OCI-LY3 (cell line): ENCODE results near the gene FN1.

Source experiments
- H2AFZ ChIP-seq: fragments of 200-600, 300-600 bp; shearing (Covaris generic); 2 replicates; pipeline ENCODE4 v1.6.0; 2014; ENCODE audit warnings: antibody characterized with exemption, low read depth, low read length
- H3K27ac ChIP-seq: fragments of 200-600, 300-600 bp; sonication (generic); 2 replicates; pipeline ENCODE4 v1.5.1; 2014; ENCODE audit warnings: mild to moderate bottlenecking, low read length, moderate library complexity, mixed read lengths
- H3K27me3 ChIP-seq: fragments of 200-600, 300-600 bp; sonication (generic); 2 replicates; pipeline ENCODE4 v1.6.1; 2014; ENCODE audit warnings: low read depth, low read length, mixed read lengths
- H3K36me3 ChIP-seq: fragments of 200-600, 300-600 bp; sonication (generic); replicated peaks from 2 replicates; pipeline ENCODE3; 2014; ENCODE audit warnings: low read depth, low read length, mixed read lengths
- H3K4me1 ChIP-seq: fragments of 300-600, 200-600 bp; sonication (generic); 2 replicates; pipeline ENCODE4 v1.6.1; 2014; ENCODE audit warnings: low read length, mixed read lengths
- H3K4me2 ChIP-seq: fragments of 200-600, 300-600 bp; sonication (generic); 2 replicates; pipeline ENCODE4 v1.6.1; 2014; ENCODE audit warnings: low read length, mixed read lengths
- H3K4me3 ChIP-seq: fragments of 300-600, 200-600 bp; sonication (generic); 2 replicates; pipeline ENCODE4 v1.5.1; 2014; ENCODE audit warnings: antibody characterized with exemption, mild to moderate bottlenecking, low read length, moderate library complexity
- H3K79me2 ChIP-seq: fragments of 300-600, 200-600 bp; shearing (Covaris generic); 2 replicates; pipeline ENCODE4 v1.6.1; 2014; ENCODE audit warnings: mild to moderate bottlenecking, low read length, mixed read lengths
- H3K9ac ChIP-seq: fragments of 300-600, 200-600 bp; shearing (Covaris generic); 2 replicates; pipeline ENCODE4 v1.6.0; 2014; ENCODE audit warnings: mild to moderate bottlenecking, low read length, moderate library complexity
- H3K9me3 ChIP-seq: fragments of 200-600, 300-600 bp; shearing (Covaris generic); 2 replicates; pipeline ENCODE4 v1.6.1; 2014; ENCODE audit warnings: low read length, mixed read lengths; ENCODE audit not compliant: insufficient read depth
- H4K20me1 ChIP-seq: fragments of 200-600, 300-600 bp; sonication (generic); 2 replicates; pipeline ENCODE4 v1.6.1; 2016; ENCODE audit warnings: low read length, mixed read lengths; ENCODE audit not compliant: insufficient read depth
- EZH2phosphoT487 ChIP-seq: fragments of 200-600 bp; shearing (Covaris generic); IDR thresholded peaks from 2 replicates; pipeline ENCODE4 v1.6.1; 2018; ENCODE audit warnings: antibody characterized with exemption, mixed run types, low read depth
- TF ChIP-seq, protein P1 (sequence below): fragments of 200-600, 300-600 bp; sonication (generic); IDR thresholded peaks from 2 replicates; pipeline ENCODE4 v1.5.1; 2014; ENCODE audit warnings: antibody characterized with exemption, low read length, low read depth

FN1 gene

DNA sequence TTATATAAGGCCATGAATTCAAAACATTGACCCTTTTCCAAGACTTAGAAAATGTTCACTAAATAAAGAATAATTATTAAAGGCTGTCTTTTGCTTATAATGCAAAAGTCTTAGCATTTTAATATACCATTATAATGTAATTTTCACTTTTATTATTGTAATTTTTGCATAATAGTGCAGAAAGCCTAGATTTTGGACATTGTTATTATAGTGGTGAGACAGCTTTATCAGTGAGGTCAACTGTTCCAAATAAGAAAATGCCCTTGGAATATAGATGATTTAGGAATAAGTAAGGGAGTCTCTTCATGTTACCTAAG is 67.4 kb downstream of the FN1 start:
- peaks cover 5% of the 10 kb centered on the region for H3K36me3 ChIP-seq

DNA sequence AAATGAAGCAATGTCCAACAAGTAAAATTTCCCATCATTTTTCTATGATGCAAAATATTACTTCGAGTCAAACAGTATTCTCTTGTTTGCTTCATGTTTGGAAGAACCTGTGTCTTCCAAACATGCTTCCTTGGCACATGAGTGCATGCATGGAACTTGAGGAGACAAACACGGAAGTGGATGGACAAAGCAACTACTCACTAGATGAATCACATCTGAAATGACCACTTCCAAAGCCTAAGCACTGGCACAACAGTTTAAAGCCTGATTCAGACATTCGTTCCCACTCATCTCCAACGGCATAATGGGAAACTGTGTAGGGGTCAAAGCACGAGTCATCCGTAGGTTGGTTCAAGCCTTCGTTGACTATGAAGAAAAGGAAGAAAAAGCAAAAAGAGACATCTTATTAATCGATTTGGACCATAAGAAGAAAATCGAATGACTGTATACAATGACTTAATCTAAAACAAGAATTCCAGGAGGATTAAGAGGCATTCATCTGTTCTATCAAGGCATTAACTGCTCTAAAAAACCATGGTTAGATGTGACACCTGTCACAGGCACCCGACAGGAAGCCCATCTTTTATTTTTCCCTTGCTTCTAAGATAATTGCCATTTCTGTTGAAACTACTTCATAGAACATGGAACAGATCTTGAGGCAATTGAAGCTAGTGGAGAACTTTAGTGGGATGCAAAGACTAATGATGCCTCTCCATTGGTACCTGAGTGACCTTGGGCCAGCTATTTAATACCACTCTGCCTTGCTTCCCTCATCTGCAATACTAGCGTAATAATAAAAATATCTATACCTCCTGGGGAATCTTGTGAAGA is 68.0 kb downstream of the FN1 start:
- H3K27me3 ChIP-seq, result no peaks in the 10 kb centered on the region
- no peak overlapping the region for H3K9ac ChIP-seq
- H3K36me3 ChIP-seq, result peaks cover 9% of the 10 kb centered on the region
- no peak overlapping the region for H3K27ac ChIP-seq
- no peak for TF ChIP-seq EZH2phosphoT487
- TF ChIP-seq, protein P1, sequence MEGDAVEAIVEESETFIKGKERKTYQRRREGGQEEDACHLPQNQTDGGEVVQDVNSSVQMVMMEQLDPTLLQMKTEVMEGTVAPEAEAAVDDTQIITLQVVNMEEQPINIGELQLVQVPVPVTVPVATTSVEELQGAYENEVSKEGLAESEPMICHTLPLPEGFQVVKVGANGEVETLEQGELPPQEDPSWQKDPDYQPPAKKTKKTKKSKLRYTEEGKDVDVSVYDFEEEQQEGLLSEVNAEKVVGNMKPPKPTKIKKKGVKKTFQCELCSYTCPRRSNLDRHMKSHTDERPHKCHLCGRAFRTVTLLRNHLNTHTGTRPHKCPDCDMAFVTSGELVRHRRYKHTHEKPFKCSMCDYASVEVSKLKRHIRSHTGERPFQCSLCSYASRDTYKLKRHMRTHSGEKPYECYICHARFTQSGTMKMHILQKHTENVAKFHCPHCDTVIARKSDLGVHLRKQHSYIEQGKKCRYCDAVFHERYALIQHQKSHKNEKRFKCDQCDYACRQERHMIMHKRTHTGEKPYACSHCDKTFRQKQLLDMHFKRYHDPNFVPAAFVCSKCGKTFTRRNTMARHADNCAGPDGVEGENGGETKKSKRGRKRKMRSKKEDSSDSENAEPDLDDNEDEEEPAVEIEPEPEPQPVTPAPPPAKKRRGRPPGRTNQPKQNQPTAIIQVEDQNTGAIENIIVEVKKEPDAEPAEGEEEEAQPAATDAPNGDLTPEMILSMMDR, result no peak
- H3K4me1 ChIP-seq, result peaks cover 6% of the 10 kb centered on the region
- H3K4me3 ChIP-seq, result no peak overlapping the region
- no peaks in the 10 kb centered on the region for H4K20me1 ChIP-seq
- no peaks in the 10 kb centered on the region for H3K79me2 ChIP-seq
- H2AFZ ChIP-seq, result no peak overlapping the region
- H3K9me3 ChIP-seq, result no peaks in the 10 kb centered on the region
- H3K4me2 ChIP-seq, result no peak overlapping the region

More for the DNA sequence above, 67.4 kb downstream of the FN1 start:
- H2AFZ ChIP-seq, result no peak overlapping the region
- H3K4me2 ChIP-seq, result no peak overlapping the region
- H3K4me3 ChIP-seq, result no peak overlapping the region
- H3K9me3 ChIP-seq, result no peaks in the 10 kb centered on the region
- no peak overlapping the region for H3K9ac ChIP-seq
- no peaks in the 10 kb centered on the region for H3K27me3 ChIP-seq
- no peak overlapping the region for H3K27ac ChIP-seq
- H4K20me1 ChIP-seq, result no peaks in the 10 kb centered on the region
- TF ChIP-seq, protein P1, result no peak
- no peak for TF ChIP-seq EZH2phosphoT487
- H3K79me2 ChIP-seq, result no peaks in the 10 kb centered on the region
- H3K4me1 ChIP-seq, result peaks cover under 1% of the 10 kb centered on the region; the same call in 1 of the 2 replicates

DNA sequence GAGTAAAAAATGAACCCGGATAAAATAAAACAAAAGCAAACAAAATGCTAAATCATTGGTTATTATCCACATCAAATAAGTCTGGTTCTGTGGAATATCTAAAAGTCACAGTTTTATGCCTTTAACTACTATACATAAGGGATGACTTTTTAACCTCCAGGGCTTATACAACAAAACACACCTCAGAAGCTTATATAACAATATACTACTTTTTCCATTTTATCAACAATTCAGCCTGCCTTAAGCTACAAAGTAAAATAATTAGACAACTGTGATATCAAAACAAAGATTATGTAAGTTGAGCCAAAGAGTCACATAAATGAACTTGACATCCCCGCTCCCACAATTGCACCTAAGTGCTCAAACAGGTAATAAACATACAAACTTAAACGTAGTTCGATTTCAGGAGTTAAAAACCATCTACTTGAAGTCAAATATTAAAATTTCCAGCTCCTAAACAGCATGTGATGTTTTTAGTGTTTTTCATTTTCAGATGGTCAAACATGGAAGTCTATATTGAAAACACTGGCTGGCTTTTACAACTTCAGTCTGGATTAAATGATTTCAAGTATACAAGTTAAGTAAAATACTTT is 69.3 kb downstream of the FN1 start:
- Histone ChIP-seq H3K9me3 (no peaks in the 10 kb centered on the region), H3K4me1 (peaks cover 11% of the 10 kb centered on the region), H3K9ac (no peak overlapping the region), H3K36me3 (peaks cover 15% of the 10 kb centered on the region), H3K4me3 (no peak overlapping the region), H3K27ac (no peak overlapping the region), H4K20me1 (no peaks in the 10 kb centered on the region), H3K79me2 (no peaks in the 10 kb centered on the region), H3K27me3 (no peaks in the 10 kb centered on the region), H2AFZ (no peak overlapping the region), H3K4me2 (no peak overlapping the region)
- TF ChIP-seq, protein P1, result no peak
- no peak for TF ChIP-seq EZH2phosphoT487

DNA sequence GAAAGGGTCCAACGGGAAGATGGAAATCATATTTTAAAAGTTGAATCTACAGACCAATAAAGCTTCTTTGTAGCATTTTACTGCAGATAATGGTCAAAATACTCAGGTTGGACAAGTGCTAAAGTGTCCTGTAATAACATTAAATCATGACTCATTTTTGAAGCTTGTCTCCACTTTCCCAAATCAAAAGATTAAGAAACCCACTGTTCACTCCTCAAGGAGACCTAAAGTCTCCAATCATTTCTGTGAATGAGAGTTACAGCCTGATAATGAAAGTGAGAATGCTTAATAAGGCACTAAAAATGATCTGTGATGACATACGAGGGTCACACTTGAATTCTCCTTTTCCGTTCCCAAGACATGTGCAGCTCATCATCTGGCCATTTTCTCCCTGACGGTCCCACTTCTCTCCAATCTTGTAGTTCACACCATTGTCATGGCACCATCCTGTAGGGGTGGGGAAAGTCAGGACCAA is 70.6 kb downstream of the FN1 start:
- Histone ChIP-seq H3K9me3 (no peaks in the 10 kb centered on the region), H3K36me3 (peaks cover 15% of the 10 kb centered on the region), H2AFZ (no peak overlapping the region), H3K27me3 (no peaks in the 10 kb centered on the region), H3K4me2 (no peak overlapping the region), H4K20me1 (no peaks in the 10 kb centered on the region), H3K4me3 (no peak overlapping the region), H3K4me1 (peaks cover 11% of the 10 kb centered on the region), H3K79me2 (no peaks in the 10 kb centered on the region), H3K27ac (no peak overlapping the region), H3K9ac (no peak overlapping the region)
- TF ChIP-seq, protein P1, result no peak
- TF ChIP-seq EZH2phosphoT487, result no peak
